H1 (cell line): ENCODE data around the gene KLK8. TPM values are rescaled to one million over a fixed set of nuclear protein-coding genes. Genes with fewer than 3 reads are reported as not detected.

Source experiments
- CTCF ChIA-PET: fragments of 300-600 bp; sonication (Branson Sonifier 250); formaldehyde crosslinking; loops from one replicate; lab custom pipeline; 2021; ENCODE audit not compliant: partially characterized antibody; lab: Charles Lee
- POLR2A ChIA-PET: fragments of 300-600 bp; sonication (Branson Sonifier 250); formaldehyde crosslinking; loops from one replicate; lab custom pipeline; 2021; ENCODE audit warnings: inconsistent platforms; ENCODE audit not compliant: partially characterized antibody; lab: Charles Lee
- DNase-seq, 2 experiments: peaks; one replicate each; pipeline versions ENCODE4 v3.0.0 to v3.0.0-alpha.2; 2010 to 2022; ENCODE audit warnings: low spot score in 2 of 2, low read depth in 1 of 2, mixed read lengths in 1 of 2
- FAIRE-seq: peaks from 2 replicates; lab custom pipeline; 2011; peaks lifted over from hg19 to GRCh38; lab: Jason Lieb, UNC
- H2AFZ ChIP-seq: 2 replicates; pipeline ENCODE4 v1.8.1; 2012; ENCODE audit warnings: low read length, inconsistent platforms
- H2AK5ac ChIP-seq: 2 replicates; pipeline ENCODE4 v1.6.1; 2013; ENCODE audit warnings: low read depth, low read length
- H2BK120ac ChIP-seq: replicated peaks from 2 replicates; pipeline ENCODE3; 2013; ENCODE audit warnings: low read depth, low read length, inconsistent platforms
- H2BK12ac ChIP-seq: 2 replicates; pipeline ENCODE4 v1.6.1; 2013; ENCODE audit warnings: low read depth, low read length
- H2BK15ac ChIP-seq: 2 replicates; pipeline ENCODE4 v1.6.1; 2013; ENCODE audit warnings: low read length
- H2BK20ac ChIP-seq: 2 replicates; pipeline ENCODE4 v1.6.1; 2013; ENCODE audit warnings: low read length
- H2BK5ac ChIP-seq: 2 replicates; pipeline ENCODE4 v1.6.1; 2013; ENCODE audit warnings: low read depth, low read length
- H3K14ac ChIP-seq: 2 replicates; pipeline ENCODE4 v1.6.1; 2013; ENCODE audit warnings: inconsistent platforms; ENCODE audit not compliant: insufficient read length
- H3K18ac ChIP-seq: 2 replicates; pipeline ENCODE4 v1.6.1; 2013; ENCODE audit warnings: low read length; ENCODE audit errors: extremely low read depth
- H3K23ac ChIP-seq: 2 replicates; pipeline ENCODE4 v1.6.1; 2013; ENCODE audit warnings: inconsistent platforms; ENCODE audit not compliant: insufficient read length
- H3K23me2 ChIP-seq: 2 replicates; pipeline ENCODE4 v1.6.1; 2013; ENCODE audit warnings: low read depth, low read length
- H3K27ac ChIP-seq: 2 replicates; pipeline ENCODE4 v1.6.1; 2011; ENCODE audit warnings: low read depth, low read length, inconsistent platforms
- H3K27me3 ChIP-seq, 4 experiments: replicated peaks in 1 of 4; 1 replicate in 1 of 4; 2 replicates in 3 of 4; pipeline versions ENCODE4 v1.6.1 to v1.8.1; 2011 to 2013; ENCODE audit warnings: low read length in 3 of 4, mild to moderate bottlenecking in 3 of 4, inconsistent platforms in 2 of 4, mixed read lengths in 2 of 4, moderate library complexity in 1 of 4; ENCODE audit not compliant: control insufficient read depth in 3 of 4, insufficient read depth in 3 of 4; ENCODE audit errors: extremely low read depth in 1 of 4
- H3K36me3 ChIP-seq, 4 experiments: 2 replicates each; pipeline versions ENCODE4 v1.6.1 to v1.8.1; 2011 to 2013; ENCODE audit warnings: mild to moderate bottlenecking in 4 of 4, low read length in 3 of 4, moderate library complexity in 2 of 4, control low read depth in 1 of 4, inconsistent platforms in 1 of 4; ENCODE audit not compliant: insufficient read depth in 4 of 4, control insufficient read depth in 2 of 4
- H3K4ac ChIP-seq: replicated peaks from 2 replicates; pipeline ENCODE3; 2013; ENCODE audit warnings: low read length, low read depth, mixed read lengths, inconsistent platforms; ENCODE audit not compliant: insufficient read length
- H3K4me1 ChIP-seq, 4 experiments: replicated peaks in 1 of 4; 1 replicate in 1 of 4; 2 replicates in 3 of 4; pipeline versions ENCODE4 v1.6.1 to v1.8.1; 2011 to 2013; ENCODE audit warnings: low read length in 3 of 4, inconsistent platforms in 2 of 4, mixed read lengths in 1 of 4; ENCODE audit not compliant: insufficient read depth in 4 of 4, control insufficient read depth in 3 of 4
- H3K4me2 ChIP-seq, 2 experiments: 2 replicates each; pipeline versions ENCODE4 v1.6.1 to v1.8.1; 2011 to 2013; ENCODE audit warnings: low read depth in 2 of 2, low read length in 2 of 2, control low read depth in 1 of 2, inconsistent platforms in 1 of 2, mild to moderate bottlenecking in 1 of 2; ENCODE audit not compliant: insufficient read depth in 1 of 2
- H3K4me3 ChIP-seq, 4 experiments: fragments of 200-600, 300-600 bp in 1 of 4; sonication (generic), shearing (Covaris generic), sonication (Bioruptor Twin) in 1 of 4; 2 replicates each; pipeline versions ENCODE4 v1.5.1 to v1.8.1; 2011 to 2016; ENCODE audit warnings: low read length in 4 of 4, low read depth in 3 of 4, control low read depth in 2 of 4, inconsistent platforms in 2 of 4, mild to moderate bottlenecking in 2 of 4, mixed read lengths in 1 of 4, moderate library complexity in 1 of 4; ENCODE audit not compliant: insufficient read depth in 2 of 4; ENCODE audit errors: extremely low read depth in 1 of 4
- H3K56ac ChIP-seq: replicated peaks from 2 replicates; pipeline ENCODE3; 2013; ENCODE audit warnings: low read depth, mild to moderate bottlenecking, mixed read lengths, low read length, inconsistent platforms; ENCODE audit not compliant: insufficient read length
- H3K79me1 ChIP-seq: 2 replicates; pipeline ENCODE4 v1.6.1; 2013; ENCODE audit warnings: low read depth, low read length, control low read depth
- H3K79me2 ChIP-seq, 2 experiments: 2 replicates each; pipeline versions ENCODE4 v1.6.1 to v1.8.1; 2012 to 2013; ENCODE audit warnings: low read length in 2 of 2, mild to moderate bottlenecking in 2 of 2, inconsistent platforms in 1 of 2; ENCODE audit not compliant: insufficient read depth in 2 of 2, control insufficient read depth in 1 of 2
- H3K9ac ChIP-seq, 4 experiments: replicated peaks in 1 of 4; 1 replicate in 1 of 4; 2 replicates in 3 of 4; pipeline versions ENCODE4 v1.6.1 to v1.8.1; 2011 to 2013; ENCODE audit warnings: low read depth in 3 of 4, low read length in 3 of 4, control low read depth in 2 of 4, mild to moderate bottlenecking in 2 of 4, moderate library complexity in 2 of 4, inconsistent platforms in 1 of 4; ENCODE audit errors: extremely low read depth in 1 of 4
- H3K9me3 ChIP-seq, 2 experiments: 2 replicates each; pipeline versions ENCODE4 v1.6.1 to v1.8.1; 2012 to 2013; ENCODE audit warnings: mild to moderate bottlenecking in 2 of 2, moderate library complexity in 2 of 2, control low read depth in 1 of 2, inconsistent platforms in 1 of 2, low read depth in 1 of 2, low read length in 1 of 2, mixed read lengths in 1 of 2; ENCODE audit not compliant: insufficient read depth in 2 of 2
- H4K20me1 ChIP-seq, 2 experiments: replicated peaks in 1 of 2; 2 replicates each; pipeline versions ENCODE3 to v1.8.1; 2011 to 2013; ENCODE audit warnings: inconsistent platforms in 2 of 2, low read length in 2 of 2, mild to moderate bottlenecking in 1 of 2; ENCODE audit not compliant: insufficient read depth in 2 of 2, control insufficient read depth in 1 of 2
- H4K5ac ChIP-seq: 2 replicates; pipeline ENCODE4 v1.6.1; 2013; ENCODE audit warnings: low read length, low read depth, mixed read lengths, inconsistent platforms; ENCODE audit not compliant: insufficient read length
- H4K8ac ChIP-seq: 2 replicates; pipeline ENCODE4 v1.8.0; 2013; ENCODE audit warnings: mild to moderate bottlenecking, moderate library complexity, low read length, inconsistent platforms; ENCODE audit not compliant: insufficient read depth; ENCODE audit errors: extremely low read depth
- H4K91ac ChIP-seq: replicated peaks from 2 replicates; pipeline ENCODE3; 2013; ENCODE audit warnings: low read length, mixed read lengths, inconsistent platforms; ENCODE audit not compliant: insufficient read length
- CTBP2 ChIP-seq: IDR thresholded peaks from 2 replicates; pipeline ENCODE4 v1.7.0; 2011; ENCODE audit warnings: borderline replicate concordance, mild to moderate bottlenecking, moderate library complexity, mixed read lengths, low read length; ENCODE audit not compliant: insufficient read depth, insufficient read length
- CTCF ChIP-seq, 3 experiments: IDR thresholded peaks; 1 replicate in 2 of 3; 2 replicates in 1 of 3; pipeline versions ENCODE4 v1.5.1 to v1.6.1; 2011; ENCODE audit warnings: low read length in 3 of 3, mild to moderate bottlenecking in 3 of 3, inconsistent platforms in 2 of 3, low read depth in 1 of 3, moderate library complexity in 1 of 3; ENCODE audit not compliant: insufficient read depth in 1 of 3; ENCODE audit errors: control extremely low read depth in 1 of 3
- SUZ12 ChIP-seq: fragments of 200-600 bp; sonication (generic); IDR thresholded peaks from 2 replicates; pipeline ENCODE4 v1.6.1; 2012; ENCODE audit warnings: mild to moderate bottlenecking, inconsistent platforms, low read length, moderate library complexity, mixed read lengths
- TAF1 ChIP-seq: IDR thresholded peaks from 2 replicates; pipeline ENCODE4 v1.6.1; 2011; ENCODE audit warnings: mild to moderate bottlenecking, low read depth, low read length
- WGBS, 2 experiments: shearing (Covaris generic) in 1 of 2; methylation state at CpG; one replicate each; pipeline versions ENCODE4 v1.1.6 to v1.1.7; 2013 to 2015; ENCODE audit warnings: low lambda C conversion rate in 2 of 2, mixed read lengths in 2 of 2, inconsistent platforms in 1 of 2, low coverage in 1 of 2, missing lambda C conversion rate in 1 of 2; ENCODE audit not compliant: insufficient replicate concordance in 2 of 2, insufficient coverage in 1 of 2, insufficient read length in 1 of 2; ENCODE audit errors: extremely low coverage in 1 of 2, missing lambda C conversion rate in 1 of 2; 5-methylcytosine and 5-hydroxymethylcytosine counted together
- polyA plus RNA-seq, 7 experiments: library from polyadenylated mRNA; depleted of rRNA in 3 of 7; stranded (reverse) in 5 of 7; unstranded in 2 of 7; fragments of >200 nt in 5 of 7; fragments of 200-250 nt in 2 of 7; gene quantifications; 1 replicate in 5 of 7; 2 replicates in 1 of 7; 4 replicates in 1 of 7; pipeline versions ENCODE4 v1.2.1 to v1.2.3, GENCODE V29; 2011 to 2013; ENCODE audit warnings: missing spikeins in 2 of 7, mixed read lengths in 2 of 7
- total RNA-seq: library from RNA; stranded (reverse); fragmentation: NEBNext Ultra II Directional; extraction: Animal tissue kit (Norgen Biotek cat#: 25700); gene quantifications from 2 replicates; pipeline ENCODE4 v1.2.1, GENCODE V29; 2021

The KLK8 gene
- total and polyA plus RNA-seq, 2 of the 8 experiments (the other 6 are each of a cell fraction or from before 2014, with no cell fraction given) = 2.9 to 3.6 TPM

GRCh38 chr19:51036519-51036918, 35.1 kb upstream of the KLK8 start:
- 0 out of 2 replicates have a peak overlapping the region, but pooled peaks have one; percentile 22 for H2BK12ac ChIP-seq
- H3K23me2 ChIP-seq = no peaks in the 10 kb centered on the region
- no peak overlapping the region for H2AK5ac ChIP-seq
- no peak overlapping the region for H4K91ac ChIP-seq
- DNase-seq = no peak
- H3K23ac ChIP-seq = no peak overlapping the region
- CTCF ChIA-PET = interaction anchor here (0.6 to 1.1 kb wide), 5 partner anchors 15 to 431 kb away, joined by 3 to 9 read pairs (median 3); no protein-coding TSS in a partner anchor
- no peaks in the 10 kb centered on the region for H3K9me3 ChIP-seq
- no peak overlapping the region for H4K8ac ChIP-seq
- POLR2A ChIA-PET = interaction anchor here (0.7 to 2.2 kb wide), 4 partner anchors 9 to 242 kb away, joined by 3 to 6 read pairs (median 4); no protein-coding TSS in a partner anchor
- H2BK120ac ChIP-seq = no peak overlapping the region
- no peak overlapping the region for H2AFZ ChIP-seq
- no peaks in the 10 kb centered on the region for H3K27me3 ChIP-seq
- no peak overlapping the region for H3K4me3 ChIP-seq
- no peak overlapping the region for H3K4ac ChIP-seq
- no peak overlapping the region for H3K4me2 ChIP-seq
- H3K9ac ChIP-seq = no peak overlapping the region
- H3K36me3 ChIP-seq = no peaks in the 10 kb centered on the region
- H3K79me1 ChIP-seq = no peaks in the 10 kb centered on the region; the same call in 1 of the 2 replicates
- TF ChIP-seq TAF1 (no peak), CTBP2 (no peak), SUZ12 (no peak), CTCF (IDR thresholded peaks at IDR 0.05; ENCODE audit: control extremely low read depth in 1 of 3, insufficient read depth in 1 of 3, low read depth in 1 of 3, low read length in 3 of 3) (peak in 1 of 3 experiments; percentile 23; a peak in 2 of 4 replicates)
- TF ChIP-seq, all 59 proteins: peak for 1
- 69% methylated on average over 9 of the region's 9 CpGs; no CpG with 5 or more reads in 1 of the 2 experiments for WGBS, 2 experiments
- Histone ChIP-seq H3K18ac (no peak overlapping the region; the same call in 1 of the 2 replicates), H3K79me2 (no peaks in the 10 kb centered on the region), H4K5ac (no peak overlapping the region), H3K56ac (no peak overlapping the region), H2BK15ac (no peak overlapping the region), H2BK20ac (no peak overlapping the region), H4K20me1 (peaks cover 0 to 1% of the 10 kb centered on the region in 2 experiments), H3K4me1 (peaks cover 0 to 3% (median 1%) of the 10 kb centered on the region in 4 experiments; a peak in 2 of 7 replicates), H3K27ac (no peak overlapping the region), H2BK5ac (no peak overlapping the region), H3K14ac (no peak overlapping the region)
- FAIRE-seq = peak; percentile 13
